HG03442 (cell line): Measurements from ENCODE around the gene ASIC2.

Source experiments
- ATAC-seq: cut with Tn5 transposase; IDR thresholded peaks from one replicate; pipeline ENCODE4 v1.9.1; 2021; ENCODE audit warnings: mild to moderate bottlenecking, moderate library complexity; ENCODE audit not compliant: unreplicated experiment

ASIC2 gene

GRCh38 chr17:33292981-33293867 is at the start of gene ASIC2:
Gene ASIC2, minus strand, starts transcription at chr17:33293295.
- no peak for ATAC-seq

GRCh38 chr17:33342025-33342424 is 48.9 kb upstream of the ASIC2 start:
- no peak for ATAC-seq

- ATAC-seq = no peak
These were observed 45.1 kb upstream of the ASIC2 start for GRCh38 chr17:33338242-33338641.

- ATAC-seq = no peak
These were observed 42.5 kb upstream of the ASIC2 start for GRCh38 chr17:33335491-33336173.

- no peak for ATAC-seq
These were observed 41.6 kb upstream of the ASIC2 start for GRCh38 chr17:33334703-33335102.

- no peak for ATAC-seq
These were observed 37.8 kb upstream of the ASIC2 start for GRCh38 chr17:33330877-33331276.

GRCh38 chr17:33328129-33328528 is 35.0 kb upstream of the ASIC2 start:
- ATAC-seq = no peak

- no peak for ATAC-seq
These were observed 31.6 kb upstream of the ASIC2 start for GRCh38 chr17:33324736-33325135.

- ATAC-seq = no peak
These were observed 29.0 kb upstream of the ASIC2 start for GRCh38 chr17:33322063-33322462.

GRCh38 chr17:33318241-33318640 is 25.1 kb upstream of the ASIC2 start:
- no peak for ATAC-seq

GRCh38 chr17:33316746-33317145 is 23.7 kb upstream of the ASIC2 start:
- ATAC-seq = no peak

- no peak for ATAC-seq
These were observed 17.2 kb upstream of the ASIC2 start for GRCh38 chr17:33310296-33310695.

GRCh38 chr17:33303254-33303653 is 10.2 kb upstream of the ASIC2 start:
- no peak for ATAC-seq

GRCh38 chr17:33302394-33302793 is 9.3 kb upstream of the ASIC2 start:
- ATAC-seq = no peak

GRCh38 chr17:33300241-33300640 is 7.1 kb upstream of the ASIC2 start:
- no peak for ATAC-seq

- no peak for ATAC-seq
These were observed 6.0 kb upstream of the ASIC2 start for GRCh38 chr17:33299115-33299514.

- no peak for ATAC-seq
These were observed 4.5 kb upstream of the ASIC2 start for GRCh38 chr17:33297643-33298042.

- ATAC-seq = no peak
These were observed 1.9 kb upstream of the ASIC2 start for GRCh38 chr17:33294994-33295393.

- ATAC-seq = no peak
These were observed 704 bp downstream of the ASIC2 start for GRCh38 chr17:33292201-33292980.

- ATAC-seq = no peak
These were observed 1.6 kb downstream of the ASIC2 start for GRCh38 chr17:33291248-33292200.
